ENCODE results near the gene HBD. TPM values are rescaled to one million over a fixed set of nuclear protein-coding genes. Genes with fewer than 3 reads are reported as not detected.
A peak's percentile ranks its signal among the peaks of the same experiment; 100 is the strongest.

The HBD gene
- total and polyA plus RNA-seq, 11 donors, result 4.2 TPM; not detected in 10

GRCh38 chr11:5224538-5225479 lies 9.5 kb downstream of the HBD start:
- Histone ChIP-seq H3K27ac (no peak overlapping the region), H3K36me3 (no peaks in the 10 kb centered on the region), H3K27me3 (peaks cover 0 to 4% (median 0%) of the 10 kb centered on the region in 9 donors), H3K9me3 (no peaks in the 10 kb centered on the region), H3K4me3 (no peak overlapping the region), H3K4me1 (no peaks in the 10 kb centered on the region)
- TF ChIP-seq CTCF (IDR thresholded peaks at IDR 0.05), result no peak
- no peak for TF ChIP-seq POLR2A (IDR thresholded peaks at IDR 0.05)
- peak in 1 of 4 donors; percentile 37 for ATAC-seq
- no peak for DNase-seq
- WGBS, 4 donors, result 55 to 71% (median 63%) methylated on average over 6 of the region's 6 CpGs
- intact Hi-C loops (cut with DNase I), result no loop called here

GRCh38 chr11:5223686-5224085 lies 10.6 kb downstream of the HBD start:
- 59 to 68% (median 62%) methylated on average over 1 of the region's 1 CpG for whole genome bisulfite sequencing, 4 donors
- ATAC-seq, result no peak

DNA sequence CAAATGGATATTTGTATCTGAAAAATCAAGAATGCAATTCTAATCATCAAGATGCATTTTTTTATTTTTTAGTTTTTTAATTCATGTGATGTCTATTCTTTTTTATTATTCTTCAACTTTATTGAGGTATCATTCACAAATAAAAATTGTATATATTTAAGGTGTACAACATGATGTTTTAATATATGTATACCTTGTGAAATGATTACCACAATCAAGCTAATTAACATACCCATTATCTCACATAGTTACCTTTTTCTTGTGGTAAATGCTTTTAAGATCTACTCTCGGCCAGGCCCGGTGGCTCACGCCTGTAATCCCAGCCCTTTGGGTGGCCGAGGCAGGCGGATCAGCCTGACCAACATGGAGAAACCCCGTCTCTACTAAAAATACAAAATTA lies 11.1 kb downstream of the HBD start:
- intact Hi-C loops (cut with DNase I), result no loop called here
- H3K4me1 ChIP-seq, result no peaks in the 10 kb centered on the region
- H3K27me3 ChIP-seq, result peaks cover 0 to 4% (median 0%) of the 10 kb centered on the region in 9 donors
- H3K27ac ChIP-seq, result no peak overlapping the region
- no peak for DNase-seq
- WGBS, 4 donors, result 83 to 92% (median 89%) methylated on average over 6 of the region's 6 CpGs
- no peaks in the 10 kb centered on the region for H3K36me3 ChIP-seq
- ATAC-seq, result no peak
- no peaks in the 10 kb centered on the region for H3K9me3 ChIP-seq
- no peak overlapping the region for H3K4me3 ChIP-seq
- TF ChIP-seq POLR2A (IDR thresholded peaks at IDR 0.05) (no peak), CTCF (IDR thresholded peaks at IDR 0.05) (no peak)

More at GRCh38 chr11:5223686-5224085, 10.6 kb downstream of the HBD start:
- Histone ChIP-seq H3K4me3 (no peak overlapping the region), H3K27me3 (peaks cover 0 to 4% (median 0%) of the 10 kb centered on the region in 9 donors), H3K27ac (no peak overlapping the region), H3K9me3 (no peaks in the 10 kb centered on the region), H3K36me3 (no peaks in the 10 kb centered on the region), H3K4me1 (no peaks in the 10 kb centered on the region)
- TF ChIP-seq POLR2A (IDR thresholded peaks at IDR 0.05) (no peak), CTCF (IDR thresholded peaks at IDR 0.05) (no peak)
- DNase-seq, result no peak
- intact Hi-C loops (cut with DNase I), result no loop called here

- 46 to 58% (median 55%) methylated on average over 7 of the region's 7 CpGs for WGBS, 4 donors
- TF ChIP-seq CTCF (IDR thresholded peaks at IDR 0.05) (no peak), POLR2A (IDR thresholded peaks at IDR 0.05) (no peak)
These were observed 23.9 kb downstream of the HBD start for GRCh38 chr11:5210376-5210885.

More at GRCh38 chr11:5210376-5210885, 23.9 kb downstream of the HBD start:
- no peak for DNase-seq
- Histone ChIP-seq H3K4me3 (no peak overlapping the region), H3K4me1 (no peaks in the 10 kb centered on the region), H3K9me3 (peaks cover 0 to 6% (median 0%) of the 10 kb centered on the region in 12 donors), H3K27me3 (no peaks in the 10 kb centered on the region), H3K36me3 (no peaks in the 10 kb centered on the region), H3K27ac (no peak overlapping the region)
- no peak for ATAC-seq
- intact Hi-C loops (cut with DNase I), result no loop called here

All from heart left ventricle (tissue), 16 donors.